A673 (cell line): ENCODE measurements around the gene ILDR1. TPM values are rescaled to one million over a fixed set of nuclear protein-coding genes. Genes with fewer than 3 reads are reported as not detected.
A peak's percentile ranks its signal among the peaks of the same experiment; 100 is the strongest.

Source experiments
- BruUV-seq: library from RNA; stranded (reverse); fragments of 400-500 nt; replicated peaks from 2 replicates; lab custom pipeline; 2021; lab: Mats Ljungman, UMichigan
- CTCF ChIA-PET: fragments of 300-600 bp; sonication (Branson Sonifier 250); formaldehyde crosslinking; loops from one replicate; lab custom pipeline; 2022; ENCODE audit warnings: antibody characterized with exemption; lab: Charles Lee
- POLR2A ChIA-PET: fragments of 300-600 bp; sonication (Branson Sonifier 250); formaldehyde crosslinking; loops from one replicate; lab custom pipeline; 2022; ENCODE audit warnings: antibody characterized with exemption; ENCODE audit not compliant: low non-redundant PET; lab: Charles Lee
- DNase-seq: peaks from one replicate; pipeline ENCODE4 v3.0.0-alpha.2; 2015; ENCODE audit warnings: low spot score
- H3K27ac ChIP-seq: fragments of 200-600 bp; sonication (generic); 2 replicates; pipeline ENCODE4 v1.5.1; 2016; ENCODE audit warnings: mixed run types, low read depth, mild to moderate bottlenecking, mixed read lengths, antibody characterized with exemption, low read length; ENCODE audit not compliant: poor library complexity, severe bottlenecking
- H3K27me3 ChIP-seq: fragments of 200-600 bp; sonication (generic); replicated peaks from 2 replicates; pipeline ENCODE4 v1.6.1; 2017; ENCODE audit warnings: mixed run types, low read depth, mild to moderate bottlenecking, mixed read lengths, antibody characterized with exemption, low read length; ENCODE audit not compliant: insufficient read depth, poor library complexity
- H3K36me3 ChIP-seq: fragments of 200-600 bp; sonication (generic); 2 replicates; pipeline ENCODE4 v1.6.1; 2016; ENCODE audit warnings: mixed run types, mild to moderate bottlenecking, mixed read lengths, antibody characterized with exemption, low read length; ENCODE audit not compliant: insufficient read depth, poor library complexity, severe bottlenecking
- H3K4me1 ChIP-seq: fragments of 200-600 bp; sonication (generic); 2 replicates; pipeline ENCODE4 v1.6.1; 2017; ENCODE audit warnings: mixed run types, mild to moderate bottlenecking, mixed read lengths, antibody characterized with exemption, low read length; ENCODE audit not compliant: insufficient read depth, poor library complexity, severe bottlenecking
- H3K4me3 ChIP-seq: fragments of 200-600 bp; sonication (generic); 2 replicates; pipeline ENCODE4 v1.5.1; 2016; ENCODE audit warnings: low read depth, mixed run types, mild to moderate bottlenecking, mixed read lengths, low read length; ENCODE audit not compliant: poor library complexity, severe bottlenecking
- H3K9me3 ChIP-seq: fragments of 200-600 bp; sonication (generic); 2 replicates; pipeline ENCODE4 v1.6.1; 2016; ENCODE audit warnings: mixed run types, low read depth, mild to moderate bottlenecking, mixed read lengths, antibody characterized with exemption, low read length; ENCODE audit not compliant: poor library complexity, severe bottlenecking
- CTCF ChIP-seq: fragments of 300-800, 200-600 bp; sonication (generic); conservative IDR thresholded peaks from 2 replicates; pipeline ENCODE4 v1.5.1; 2017; ENCODE audit warnings: low read depth, mild to moderate bottlenecking, antibody characterized with exemption, low read length, moderate library complexity, mixed read lengths
- EZH2 ChIP-seq: fragments of 200-600 bp; sonication (generic); IDR thresholded peaks from 2 replicates; pipeline ENCODE4 v1.6.1; 2017; ENCODE audit warnings: borderline replicate concordance, low read depth, mild to moderate bottlenecking, mixed read lengths, antibody characterized with exemption, low read length; ENCODE audit not compliant: poor library complexity, severe bottlenecking
- intact Hi-C: fragments of 100-400 bp; cut with micrococcal nuclease; formaldehyde crosslinking; loops from one replicate; pipeline ENCODE4 v1.10.0; 2022; ENCODE audit not compliant: unreplicated experiment
- total RNA-seq: library from RNA; stranded (reverse); gene quantifications from 2 replicates; pipeline ENCODE4 v1.2.3, GENCODE V29; 2021

The ILDR1 gene
- total RNA-seq, 1 experiment from 2014 or later = not detected

GRCh38 chr3:122006267-122006666, 15.8 kb downstream of the ILDR1 start:
- H3K4me3 ChIP-seq = no peak overlapping the region
- H3K27me3 ChIP-seq = no peaks in the 10 kb centered on the region
- CTCF ChIA-PET = no interaction called here
- H3K27ac ChIP-seq = no peak overlapping the region
- peaks cover 8% of the 10 kb centered on the region for H3K4me1 ChIP-seq
- intact Hi-C loops = no loop called here
- TF ChIP-seq CTCF (no peak), EZH2 (no peak)
- DNase-seq = no peak
- BruUV-seq = no TSS peak
- H3K9me3 ChIP-seq = no peaks in the 10 kb centered on the region
- no peaks in the 10 kb centered on the region for H3K36me3 ChIP-seq
- POLR2A ChIA-PET = no interaction called here

DNA sequence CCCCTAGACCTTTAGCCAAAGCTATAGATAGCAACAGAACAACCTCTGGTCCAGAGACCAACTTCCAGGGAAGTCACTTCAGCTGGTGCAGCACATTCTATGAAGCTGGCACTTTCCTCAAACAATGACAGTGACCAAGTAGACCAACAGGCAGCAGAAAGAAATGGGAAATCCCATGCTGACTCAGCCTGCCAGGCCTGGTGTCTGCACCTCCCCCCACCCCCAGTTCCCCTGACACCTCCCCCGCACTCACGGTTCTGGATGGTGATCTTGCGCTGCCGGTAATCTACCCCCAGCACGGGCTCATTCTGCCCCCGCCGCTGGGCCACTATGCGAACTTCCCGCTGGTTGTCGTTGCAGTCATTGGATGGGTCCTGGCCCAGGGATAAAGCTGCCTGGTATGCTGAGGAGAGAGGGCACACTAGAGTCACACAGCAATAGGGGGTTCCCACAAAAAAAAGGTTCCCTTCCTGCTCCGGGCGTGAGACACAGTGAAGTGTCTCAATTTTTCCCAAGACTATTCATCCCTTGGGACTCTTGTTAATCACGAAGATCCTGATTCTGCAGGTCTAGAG, 17.0 kb downstream of the ILDR1 start:
- Histone ChIP-seq H3K36me3 (no peaks in the 10 kb centered on the region), H3K4me1 (peaks cover 8% of the 10 kb centered on the region), H3K9me3 (no peaks in the 10 kb centered on the region), H3K27me3 (no peaks in the 10 kb centered on the region), H3K27ac (no peak overlapping the region), H3K4me3 (no peak overlapping the region)
- intact Hi-C loops = no loop called here
- TF ChIP-seq EZH2 (no peak), CTCF (no peak)
- DNase-seq = no peak
- CTCF ChIA-PET = no interaction called here
- no TSS peak for BruUV-seq
- POLR2A ChIA-PET = no interaction called here

DNA sequence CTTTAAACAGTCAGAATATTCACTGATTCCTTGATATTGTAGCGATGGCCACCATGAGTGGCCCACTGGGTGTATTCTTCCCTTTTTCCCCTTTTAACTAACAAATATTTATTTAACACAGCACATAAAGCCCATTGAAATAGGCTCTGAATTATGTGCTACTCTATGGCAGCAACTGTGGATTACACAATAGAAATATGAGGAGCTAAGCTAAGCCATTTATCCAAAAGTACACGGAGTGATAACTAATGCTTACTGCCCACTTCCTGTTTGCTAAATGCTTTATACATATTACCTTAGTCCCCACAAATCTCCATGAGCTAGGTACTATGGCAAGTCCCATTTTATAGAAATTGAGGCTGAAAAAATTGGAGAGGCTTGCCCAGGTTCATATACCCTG, 17.9 kb downstream of the ILDR1 start:
- intact Hi-C loops = no loop called here
- Histone ChIP-seq H3K27ac (no peak overlapping the region), H3K9me3 (no peaks in the 10 kb centered on the region), H3K4me1 (peaks cover 8% of the 10 kb centered on the region), H3K4me3 (no peak overlapping the region), H3K36me3 (no peaks in the 10 kb centered on the region), H3K27me3 (no peaks in the 10 kb centered on the region)
- peak; percentile 14 for DNase-seq
- TF ChIP-seq EZH2 (no peak), CTCF (no peak)
- ChIA-PET POLR2A (no interaction called here), CTCF (no interaction called here)
- no TSS peak for BruUV-seq
